Measurements from ENCODE around the gene TMEM38B. TPM values are rescaled to one million over a fixed set of nuclear protein-coding genes. Genes with fewer than 3 reads are reported as not detected.

Gene TMEM38B
- total and polyA plus RNA-seq, 2 of the 8 experiments (the other 6 are each of a cell fraction or from before 2014, with no cell fraction given): 10.6 to 12.4 TPM

GRCh38 chr9:105681313-105681712 is 13.0 kb upstream of the TMEM38B start:
- H4K8ac ChIP-seq (ENCODE audit: extremely low read depth, insufficient read depth, low read length): no peak overlapping the region
- H2BK20ac ChIP-seq (ENCODE audit: low read length): no peak overlapping the region
- no peaks in the 10 kb centered on the region for H3K79me2 ChIP-seq (ENCODE audit: control insufficient read depth in 1 of 2, insufficient read depth in 2 of 2, low read length in 2 of 2)
- DNase-seq (ENCODE audit: low read depth in 1 of 2, low spot score in 2 of 2) (no peak), FAIRE-seq (no peak)
- H4K91ac ChIP-seq (replicated peaks; ENCODE audit: insufficient read length, low read length): no peak overlapping the region
- no peaks in the 10 kb centered on the region for H3K23me2 ChIP-seq (ENCODE audit: low read depth, low read length)
- no peak overlapping the region for H2BK120ac ChIP-seq (replicated peaks; ENCODE audit: low read depth, low read length)
- no peak overlapping the region for H3K18ac ChIP-seq (ENCODE audit: extremely low read depth, low read length)
- no peak overlapping the region for H2AFZ ChIP-seq (ENCODE audit: low read length)
- H2AK5ac ChIP-seq (ENCODE audit: low read depth, low read length): no peak overlapping the region
- no peak overlapping the region for H3K23ac ChIP-seq (ENCODE audit: insufficient read length)
- CTCF ChIA-PET (ENCODE audit: partially characterized antibody): interaction anchor here (0.9 to 1.0 kb wide), 3 partner anchors 11 to 33 kb away, joined by 3 to 4 read pairs (median 3); no protein-coding TSS in a partner anchor
- no peaks in the 10 kb centered on the region for H4K20me1 ChIP-seq (replicated peaks in 1 of 2; ENCODE audit: control insufficient read depth in 1 of 2, insufficient read depth in 2 of 2, low read length in 2 of 2)
- no peak overlapping the region for H3K4me3 ChIP-seq (ENCODE audit: extremely low read depth in 1 of 4, insufficient read depth in 2 of 4, low read depth in 3 of 4, low read length in 4 of 4)
- H2BK15ac ChIP-seq (ENCODE audit: low read length): no peak overlapping the region
- no peak overlapping the region for H3K4ac ChIP-seq (replicated peaks; ENCODE audit: insufficient read length, low read depth, low read length)
- POLR2A ChIA-PET (ENCODE audit: partially characterized antibody): interaction anchor here (1.0 kb wide), 2 partner anchors 12 to 13 kb away, joined by 3 read pairs; partner anchors contain the start of gene TMEM38B
- H3K4me1 ChIP-seq (replicated peaks in 1 of 4; ENCODE audit: control insufficient read depth in 3 of 4, insufficient read depth in 4 of 4, low read length in 3 of 4): peaks cover 0 to 8% (median 7%) of the 10 kb centered on the region in 4 experiments; a peak in 5 of 7 replicates
- no peaks in the 10 kb centered on the region for H3K27me3 ChIP-seq (replicated peaks in 1 of 4; ENCODE audit: control insufficient read depth in 3 of 4, extremely low read depth in 1 of 4, insufficient read depth in 3 of 4, low read length in 3 of 4)
- no peaks in the 10 kb centered on the region for H3K36me3 ChIP-seq (ENCODE audit: control insufficient read depth in 2 of 4, insufficient read depth in 4 of 4, low read length in 3 of 4)
- no peaks in the 10 kb centered on the region for H3K79me1 ChIP-seq (ENCODE audit: low read depth, low read length)
- H2BK5ac ChIP-seq (ENCODE audit: low read depth, low read length): no peak overlapping the region
- TF ChIP-seq POLR2A (IDR thresholded peaks at IDR 0.05; ENCODE audit: control extremely low read depth in 1 of 2, low read depth in 2 of 2, low read length in 2 of 2) (no peak), SUZ12 (IDR thresholded peaks at IDR 0.05; ENCODE audit: low read length) (no peak), ZNF274 (IDR thresholded peaks at IDR 0.05; ENCODE audit: borderline replicate concordance, extremely low read depth, low read length) (no peak), RBBP5 (IDR thresholded peaks at IDR 0.05; ENCODE audit: borderline replicate concordance, low read depth, low read length) (no peak), JUN (IDR thresholded peaks at IDR 0.05; ENCODE audit: low read depth, low read length) (no peak), POLR2AphosphoS5 (IDR thresholded peaks at IDR 0.05; ENCODE audit: low read depth, low read length) (no peak), BCL11A (IDR thresholded peaks at IDR 0.05; ENCODE audit: low read depth in 2 of 2, low read length in 2 of 2) (no peak), SIX5 (IDR thresholded peaks at IDR 0.05; ENCODE audit: low read depth, low read length) (no peak), NANOG (IDR thresholded peaks at IDR 0.05; ENCODE audit: insufficient read depth, low read depth, low read length, poor library complexity, severe bottlenecking) (no peak), KDM5A (IDR thresholded peaks at IDR 0.05; ENCODE audit: low read length) (no peak), CBX8 (IDR thresholded peaks at IDR 0.05; ENCODE audit: borderline replicate concordance, low read depth, low read length) (no peak), TEAD4 (IDR thresholded peaks at IDR 0.05; ENCODE audit: low read depth, low read length) (no peak)
- TF ChIP-seq, protein P1, sequence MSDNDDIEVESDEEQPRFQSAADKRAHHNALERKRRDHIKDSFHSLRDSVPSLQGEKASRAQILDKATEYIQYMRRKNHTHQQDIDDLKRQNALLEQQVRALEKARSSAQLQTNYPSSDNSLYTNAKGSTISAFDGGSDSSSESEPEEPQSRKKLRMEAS (IDR thresholded peaks at IDR 0.05): no peak
- 74% methylated on average over 2 of the region's 2 CpGs; no CpG with 5 or more reads in 1 of the 2 experiments for WGBS, 2 experiments (ENCODE audit: extremely low coverage in 1 of 2, insufficient coverage in 1 of 2, insufficient read length in 1 of 2, insufficient replicate concordance in 2 of 2, low coverage in 1 of 2, low lambda C conversion rate in 2 of 2, missing lambda C conversion rate in 1 of 2)
- no peak overlapping the region for H3K9ac ChIP-seq (replicated peaks in 1 of 4; ENCODE audit: extremely low read depth in 1 of 4, low read depth in 3 of 4, low read length in 3 of 4)
- no peaks in the 10 kb centered on the region for H3K9me3 ChIP-seq (ENCODE audit: insufficient read depth in 2 of 2, low read depth in 1 of 2, low read length in 1 of 2)
- H3K4me2 ChIP-seq (ENCODE audit: insufficient read depth in 1 of 2, low read depth in 2 of 2, low read length in 2 of 2): no peak overlapping the region
- no peak overlapping the region for H3K56ac ChIP-seq (replicated peaks; ENCODE audit: insufficient read length, low read depth, low read length)
- H4K5ac ChIP-seq (ENCODE audit: insufficient read length, low read depth, low read length): no peak overlapping the region
- H3K27ac ChIP-seq (ENCODE audit: low read depth, low read length): no peak overlapping the region
- H2BK12ac ChIP-seq (ENCODE audit: low read depth, low read length): no peak overlapping the region
- H3K14ac ChIP-seq (ENCODE audit: insufficient read length): no peak overlapping the region
